Renal cortical epithelial cell (primary cell): ENCODE data around the gene CENPS. TPM values are rescaled to one million over a fixed set of nuclear protein-coding genes. Genes with fewer than 3 reads are reported as not detected.
"Not testable (repeated sequence)": the region's sequence is repeated elsewhere in the genome, so short reads cannot be mapped to it uniquely, and the experiment has no call there.

Experiments used
- DNase-seq: peaks from one replicate; pipeline ENCODE4 v3.0.0-alpha.2; 2011; ENCODE audit warnings: low read depth
- total RNA-seq: library from RNA; depleted of rRNA; stranded (reverse); fragments of >200 nt; gene quantifications from 2 replicates; pipeline ENCODE4 v1.2.3, GENCODE V29; 2014

Gene CENPS
- total RNA-seq, 1 donor from 2014 or later = 16.7 TPM

- no peak for DNase-seq
Observed at GRCh38 chr1:10419351-10419750, 10.9 kb upstream of the CENPS start.

GRCh38 chr1:10421637-10422036, 8.6 kb upstream of the CENPS start:
- DNase-seq = no peak

- DNase-seq = no peak
Observed at GRCh38 chr1:10424034-10424433, 6.2 kb upstream of the CENPS start.

- no peak for DNase-seq
Observed at GRCh38 chr1:10424651-10425050, 5.6 kb upstream of the CENPS start.

GRCh38 chr1:10425826-10426534, 4.3 kb upstream of the CENPS start:
- peak; percentile 18 for DNase-seq

GRCh38 chr1:10426535-10426848, 3.7 kb upstream of the CENPS start:
- not testable (repeated sequence) for DNase-seq

- DNase-seq = no peak
Observed at GRCh38 chr1:10428984-10429383, 1.2 kb upstream of the CENPS start.

GRCh38 chr1:10429868-10430215, 391 bp upstream of the CENPS start:
- DNase-seq = no peak

- DNase-seq = peak; percentile 20
Observed at GRCh38 chr1:10431070-10431730, 967 bp downstream of the CENPS start.

- DNase-seq = peak; percentile 9
Observed at GRCh38 chr1:10432910-10433700, 2.9 kb downstream of the CENPS start.

- no peak for DNase-seq
Observed at GRCh38 chr1:10433790-10434189, 3.6 kb downstream of the CENPS start.

GRCh38 chr1:10434590-10434989, 4.4 kb downstream of the CENPS start:
- DNase-seq = no peak

GRCh38 chr1:10437052-10437451, 6.8 kb downstream of the CENPS start:
- no peak for DNase-seq

GRCh38 chr1:10438677-10439163, 8.5 kb downstream of the CENPS start:
- no peak for DNase-seq

GRCh38 chr1:10440305-10440704, 10.1 kb downstream of the CENPS start:
- DNase-seq = no peak

GRCh38 chr1:10440794-10441193, 10.6 kb downstream of the CENPS start:
- no peak for DNase-seq

GRCh38 chr1:10444248-10444647, 14.0 kb downstream of the CENPS start:
- DNase-seq = no peak

- DNase-seq = no peak
Observed at GRCh38 chr1:10444795-10445397, 14.7 kb downstream of the CENPS start.

- DNase-seq = no peak
Observed at GRCh38 chr1:10446790-10447422, 16.7 kb downstream of the CENPS start.

- DNase-seq = no peak
Observed at GRCh38 chr1:10449751-10450150, 19.5 kb downstream of the CENPS start, which contains the start of gene CORT. Gene CORT (plus strand): TSS chr1:10450031. CDS start chr1:10450224, 193 bp downstream.

GRCh38 chr1:10450156-10450814, 20.1 kb downstream of the CENPS start:
- no peak for DNase-seq
